T47D (cell line): ENCODE measurements around the gene ZNF469.
"Not testable (repeated sequence)": the region's sequence is repeated elsewhere in the genome, so short reads cannot be mapped to it uniquely, and the experiment has no call there.

Experiments used
- DNase-seq, 2 experiments: peaks; one replicate each; pipeline versions ENCODE4 v3.0.0 to v3.0.0-alpha.2; 2011 to 2012; ENCODE audit warnings: low read depth in 1 of 2, low spot score in 1 of 2
- JUND ChIP-seq: IDR thresholded peaks from 2 replicates; pipeline ENCODE4 v1.6.1; 2012; ENCODE audit warnings: low read depth
- in situ Hi-C: cut with HindIII; loops from 2 replicates; pipeline ENCODE4 v1.10.0; 2016; ENCODE audit warnings: low sequenced_read_pairs, low pct_unique_long_range_greater_than_20kb

The ZNF469 gene

DNA sequence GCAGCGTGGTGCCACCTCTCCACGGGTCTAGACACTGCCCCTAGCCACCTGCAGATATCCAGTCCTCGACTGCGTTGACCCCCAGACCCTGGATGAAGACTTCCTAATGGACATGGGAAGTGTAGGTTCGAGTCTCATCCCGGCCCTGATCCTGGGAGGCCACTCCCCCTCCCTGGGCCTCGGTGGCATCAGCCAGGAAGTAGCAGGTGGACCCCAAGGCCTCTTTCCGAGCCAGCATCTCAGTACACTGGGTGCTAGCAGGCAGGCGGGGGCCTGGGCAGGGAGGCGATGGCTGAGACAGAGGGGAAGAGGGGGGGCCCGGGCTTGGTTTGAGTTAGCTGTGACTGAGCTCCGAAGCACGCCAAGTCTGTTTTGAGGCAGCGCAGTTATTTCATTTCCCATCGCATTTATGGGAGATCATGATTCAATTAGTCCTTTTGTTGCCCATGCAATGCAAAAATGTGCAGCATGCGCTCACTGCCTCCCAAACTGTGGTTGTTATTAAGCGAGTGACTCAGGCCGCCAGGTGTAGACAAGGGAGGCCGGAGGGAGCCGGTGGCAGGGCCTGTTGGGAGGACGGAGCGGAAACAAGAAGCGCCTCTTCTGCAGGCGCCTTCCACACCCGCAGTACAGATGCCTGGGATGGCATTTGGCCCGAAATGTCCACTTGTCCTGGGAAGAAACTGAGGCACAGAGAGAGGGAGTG lies 25.3 kb upstream of the ZNF469 start:
- no peak for DNase-seq
- TF ChIP-seq JUND = no peak
- in situ Hi-C loops = no loop called here

- in situ Hi-C loops = no loop called here
- DNase-seq = no peak
- no peak for TF ChIP-seq JUND
Measured at GRCh38 chr16:88358023-88358420, 24.7 kb upstream of the ZNF469 start.

DNA sequence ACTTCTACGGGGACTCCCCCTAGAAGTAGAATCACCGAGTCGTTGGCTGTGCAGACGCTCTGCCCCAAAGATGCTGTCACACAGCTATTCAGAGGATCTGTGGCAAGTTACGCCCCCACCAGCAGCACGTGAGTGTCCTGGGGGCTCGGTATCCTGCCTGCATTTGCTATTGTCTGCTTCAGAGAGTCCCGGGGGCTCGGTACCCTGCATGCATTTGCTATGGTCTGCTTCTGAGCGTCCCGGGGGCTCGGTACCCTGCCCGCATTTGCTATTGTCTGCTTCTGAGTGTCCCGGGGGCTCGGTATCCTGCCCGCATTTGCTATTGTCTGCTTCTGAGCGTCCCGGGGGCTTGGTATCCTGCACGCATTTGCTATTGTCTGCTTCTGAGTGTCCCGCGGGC lies 23.8 kb upstream of the ZNF469 start:
- no peak for DNase-seq
- in situ Hi-C loops = no loop called here
- TF ChIP-seq JUND = no peak

GRCh38 chr16:88360401-88360800 lies 22.4 kb upstream of the ZNF469 start:
- DNase-seq, in situ Hi-C loops: not testable (repeated sequence)

- in situ Hi-C loops = no loop called here
- no peak for DNase-seq
Measured at GRCh38 chr16:88360999-88361398, 21.8 kb upstream of the ZNF469 start.

DNA sequence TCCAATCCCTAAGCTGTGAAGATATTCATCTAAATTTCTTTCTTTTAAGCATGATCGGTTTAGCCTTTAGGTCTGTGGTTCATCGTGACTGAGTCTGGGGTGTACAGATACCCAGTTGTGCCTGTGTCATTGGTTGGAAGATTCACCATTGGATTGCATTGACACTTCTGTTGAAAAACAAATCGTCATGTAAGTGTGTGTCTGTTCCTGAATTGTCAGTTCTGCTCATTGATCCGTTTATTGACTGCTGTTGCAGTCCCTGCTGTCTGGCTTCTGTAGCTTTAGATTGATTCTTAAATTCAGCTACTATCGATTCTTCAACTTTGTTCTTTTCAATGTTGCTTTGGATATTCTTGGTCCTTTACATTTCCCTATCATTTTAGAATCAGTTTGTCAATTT lies 21.0 kb upstream of the ZNF469 start:
- in situ Hi-C loops = no loop called here
- no peak for DNase-seq
- TF ChIP-seq JUND = no peak

More at GRCh38 chr16:88360999-88361398, 21.8 kb upstream of the ZNF469 start:
- no peak for TF ChIP-seq JUND

DNA sequence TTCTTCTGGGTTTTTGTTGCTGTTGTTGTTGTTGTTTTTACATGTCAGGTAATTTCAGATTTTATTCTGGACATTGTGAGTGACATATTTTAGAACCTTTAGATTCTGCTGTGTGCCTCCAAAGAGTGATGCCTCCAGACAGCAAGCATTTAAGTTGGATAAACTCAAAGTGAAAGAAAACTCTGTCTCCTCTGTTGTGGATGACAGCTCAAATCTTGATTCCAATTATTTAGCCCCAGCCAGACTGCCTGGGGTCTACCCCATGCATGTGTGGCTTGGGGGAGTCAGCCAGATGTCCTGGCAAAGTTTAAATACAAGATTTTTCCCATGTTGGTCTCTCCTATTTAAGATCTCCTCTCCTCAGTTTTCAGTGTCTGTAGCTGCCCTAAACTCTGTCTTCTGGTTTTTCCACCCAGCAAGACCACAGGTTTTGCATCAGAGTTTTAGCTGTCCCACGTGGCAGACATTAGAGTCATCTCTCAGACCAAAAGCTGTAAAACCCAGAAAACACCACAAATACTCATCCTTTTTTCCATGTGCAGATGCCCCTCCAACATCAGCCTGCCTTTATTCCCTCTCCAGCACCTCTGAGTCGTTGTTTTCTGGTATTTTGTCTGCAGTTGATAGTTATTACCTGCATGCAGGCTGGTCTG lies 19.4 kb upstream of the ZNF469 start:
- in situ Hi-C loops = no loop called here
- TF ChIP-seq JUND = no peak
- no peak for DNase-seq

DNA sequence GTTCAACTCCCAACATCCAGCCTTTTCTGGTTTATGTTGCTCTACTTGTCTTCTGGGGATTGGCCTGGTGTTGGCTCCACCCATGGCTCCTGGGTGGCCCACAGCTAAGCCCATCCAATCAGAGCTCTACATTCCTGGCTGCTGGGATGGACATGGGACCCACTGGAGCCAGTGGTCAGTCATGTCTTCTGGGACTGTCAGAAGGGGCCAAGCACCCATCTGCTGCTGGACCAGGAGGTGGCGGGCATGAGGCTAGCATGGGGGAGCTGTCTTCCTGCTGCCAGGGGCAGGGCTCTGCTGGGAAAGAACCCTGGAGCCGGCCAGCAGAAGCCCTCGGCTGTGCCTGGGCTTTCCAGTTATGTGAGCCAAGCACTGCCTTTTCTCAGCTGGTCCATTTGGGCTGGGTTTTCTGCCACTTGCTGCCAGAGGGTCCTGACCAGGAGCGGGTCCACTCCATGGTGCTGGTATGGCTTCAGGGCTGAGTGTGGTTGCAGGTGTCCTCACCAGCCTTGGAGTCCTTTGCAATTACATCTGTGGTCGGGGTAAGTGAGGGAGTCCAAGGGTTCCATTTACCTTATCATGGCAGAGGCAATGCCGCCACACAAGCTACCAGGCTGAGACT lies 17.4 kb upstream of the ZNF469 start:
- DNase-seq = peak in 1 of 2 experiments; percentile 37
- in situ Hi-C loops = no loop called here

GRCh38 chr16:88366032-88366703 lies 16.6 kb upstream of the ZNF469 start:
- DNase-seq = no peak
- in situ Hi-C loops = no loop called here
- no peak for TF ChIP-seq JUND

More for the DNA sequence above, 17.4 kb upstream of the ZNF469 start:
- no peak for TF ChIP-seq JUND

DNA sequence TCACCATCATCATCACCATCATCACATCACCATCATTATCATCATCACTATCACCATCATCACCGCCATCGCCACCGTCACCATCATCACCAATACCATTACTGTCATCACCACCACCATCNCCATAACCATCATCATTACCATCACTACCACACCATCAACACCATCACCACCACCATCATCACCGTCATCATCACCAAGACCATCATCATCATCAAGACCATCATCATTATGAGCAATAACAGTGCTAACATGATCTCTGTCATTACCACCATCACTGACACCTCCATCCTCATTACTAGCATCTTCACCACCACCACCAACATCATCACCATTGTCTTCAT lies 16.1 kb upstream of the ZNF469 start:
- in situ Hi-C loops = no loop called here
- TF ChIP-seq JUND = no peak
- no peak for DNase-seq

DNA sequence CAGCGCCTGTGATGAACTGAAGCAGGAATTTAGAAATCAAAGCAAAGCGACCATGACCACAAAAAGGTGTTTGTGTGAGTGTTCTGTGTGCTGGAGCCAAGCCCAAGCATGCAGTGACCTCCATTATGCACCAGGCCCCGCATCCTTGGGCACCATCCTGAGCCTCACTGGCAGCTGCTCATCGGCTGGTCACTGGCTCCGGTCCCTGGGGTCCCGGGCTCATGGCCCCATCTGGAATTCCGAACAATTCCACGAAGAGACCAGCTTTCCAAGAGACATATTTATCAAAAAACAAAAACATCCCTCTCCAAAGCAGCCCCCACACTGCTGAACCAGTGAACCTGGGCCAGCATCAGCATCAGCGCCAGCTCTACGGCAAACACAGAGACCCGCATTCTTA lies 15.2 kb upstream of the ZNF469 start:
- DNase-seq = no peak
- no peak for TF ChIP-seq JUND
- in situ Hi-C loops = no loop called here

- no peak for TF ChIP-seq JUND
- in situ Hi-C loops = no loop called here
- DNase-seq = no peak
Measured at GRCh38 chr16:88368036-88368435, 14.7 kb upstream of the ZNF469 start.

DNA sequence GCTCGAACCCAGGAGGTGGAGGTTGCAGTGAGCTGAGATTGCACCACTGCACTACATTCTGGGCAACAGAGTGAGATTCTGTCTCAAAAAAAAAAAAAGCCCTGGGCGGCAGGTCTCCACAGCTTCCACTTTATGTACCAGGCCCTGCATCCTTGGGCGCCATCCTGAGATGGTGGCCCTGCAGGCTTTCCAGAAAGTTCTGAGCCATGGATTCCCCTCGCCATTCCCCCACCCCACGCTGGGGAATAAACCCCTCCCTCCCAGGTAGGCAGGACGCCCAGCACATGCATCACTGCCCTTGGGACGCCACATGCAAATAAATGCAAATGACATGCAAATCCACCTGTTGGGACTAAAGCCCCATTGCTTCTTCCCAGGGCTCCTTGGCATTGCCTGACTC lies 13.8 kb upstream of the ZNF469 start:
- in situ Hi-C loops = no loop called here
- no peak for DNase-seq
- no peak for TF ChIP-seq JUND
